Measurements from ENCODE around the gene FYN. TPM values are rescaled to one million over a fixed set of nuclear protein-coding genes. Genes with fewer than 3 reads are reported as not detected.
A peak's percentile ranks its signal among the peaks of the same experiment; 100 is the strongest.

Gene FYN
- total and polyA plus RNA-seq, 4 donors: 11.2 to 28.3 (median 19.7) TPM

GRCh38 chr6:111610548-111611172, 262.6 kb downstream of the FYN start:
- H3K27ac ChIP-seq (ENCODE audit: low read depth in 1 of 2, low read length in 2 of 2): peak overlapping the region in 1 of 2 donors; percentile 31
- DNase-seq (ENCODE audit: low spot score): no peak

More at GRCh38 chr6:111610548-111611172, 262.6 kb downstream of the FYN start:
- H3K27me3 ChIP-seq (ENCODE audit: control insufficient read depth in 4 of 4, insufficient read depth in 4 of 4, low read length in 3 of 4): no peaks in the 10 kb centered on the region
- 47% methylated on average over 2 of the region's 2 CpGs for WGBS
- TF ChIP-seq RAD21 (IDR thresholded peaks at IDR 0.05): peak; percentile 41 to 54
- TF ChIP-seq REST (IDR thresholded peaks at IDR 0.05): peak; percentile 26
- peak; percentile 59 for TF ChIP-seq ZBTB33 (IDR thresholded peaks at IDR 0.05)
- no peak for TF ChIP-seq ATF3 (IDR thresholded peaks at IDR 0.05)
- peak; percentile 83 to 90 for TF ChIP-seq RXRA (IDR thresholded peaks at IDR 0.05)
- TF ChIP-seq CTCF (IDR thresholded peaks at IDR 0.05; ENCODE audit: low read depth, low read length, missing input control): no peak
- peak; percentile 61 for TF ChIP-seq NR2F2 (IDR thresholded peaks at IDR 0.05)
- peak; percentile 81 for TF ChIP-seq SP1 (IDR thresholded peaks at IDR 0.05)
- no peak for TF ChIP-seq FOXA1 (IDR thresholded peaks at IDR 0.05)
- peak; percentile 79 for TF ChIP-seq HNF4G (IDR thresholded peaks at IDR 0.05)
- no peak for TF ChIP-seq YY1 (IDR thresholded peaks at IDR 0.05)
- TF ChIP-seq FOXA2 (IDR thresholded peaks at IDR 0.05): peak; percentile 37
- peak; percentile 96 to 97 for TF ChIP-seq HNF4A (conservative IDR thresholded peaks at IDR 0.05)
- peak in 1 of 2 donors; percentile 62 for TF ChIP-seq EGR1 (IDR thresholded peaks at IDR 0.05; ENCODE audit: low read depth in 2 of 2)
- no peak for TF ChIP-seq TAF1 (conservative IDR thresholded peaks at IDR 0.05)
- TF ChIP-seq MAX (IDR thresholded peaks at IDR 0.05): peak; percentile 92
- no peak for TF ChIP-seq GABPA (IDR thresholded peaks at IDR 0.05 in 1 of 2, conservative IDR thresholded peaks at IDR 0.05 in 1 of 2)
- peak in 1 of 2 donors; percentile 74 for TF ChIP-seq JUND (IDR thresholded peaks at IDR 0.05)
- no peaks in the 10 kb centered on the region for H3K9me3 ChIP-seq (ENCODE audit: control insufficient read depth in 4 of 4, low read length in 3 of 4)
- no peaks in the 10 kb centered on the region for H3K36me3 ChIP-seq (ENCODE audit: control insufficient read depth in 4 of 4, insufficient read depth in 3 of 4, low read depth in 1 of 4, low read length in 3 of 4)
- peaks cover 0 to 6% (median 3%) of the 10 kb centered on the region in 4 donors for H3K4me1 ChIP-seq (ENCODE audit: control insufficient read depth in 4 of 4, insufficient read depth in 4 of 4, low read length in 3 of 4)
- H3K9ac ChIP-seq (ENCODE audit: low read depth in 1 of 2, low read length in 2 of 2): no peak overlapping the region
- no peak overlapping the region for H3K4me3 ChIP-seq (ENCODE audit: low read depth in 1 of 3, low read length in 3 of 3)

Other genes with a start within 250 kb of the FYN start
- gene CCN6, start 180.7 kb upstream of the FYN start, total RNA-seq: not detected
- gene CCN6, start 180.7 kb upstream of the FYN start, polyA plus RNA-seq: under 1 TPM in 1 of 2 donors, not detected in 1; 0.54 TPM
- 10 to 100 TPM in 1 of 2 donors, 1 to 10 TPM in 1; 9.6 to 45.4 TPM for gene TUBE1, start 214.0 kb upstream of the FYN start, total RNA-seq
- 10 to 100 TPM in 1 of 2 donors, 1 to 10 TPM in 1; 8.8 to 41.2 TPM for gene TUBE1, start 214.0 kb upstream of the FYN start, polyA plus RNA-seq
- 1 to 10 TPM; 1.8 to 3.9 TPM for gene FAM229B, start 214.1 kb upstream of the FYN start, total RNA-seq
- gene FAM229B, start 214.1 kb upstream of the FYN start, polyA plus RNA-seq: 10 to 100 TPM; 10.3 to 13.8 TPM